Ishikawa (cell line): ENCODE results near the gene RUVBL1.

ENCODE experiments used
- CEBPB ChIP-seq: IDR thresholded peaks from 2 replicates; pipeline ENCODE4 v1.6.1; 2012
- CREB1 ChIP-seq: IDR thresholded peaks from 2 replicates; pipeline ENCODE4 v1.6.1; 2012; ENCODE audit warnings: low read depth
- EGR1 ChIP-seq: IDR thresholded peaks from 2 replicates; pipeline ENCODE4 v1.6.1; 2012
- EP300 ChIP-seq: IDR thresholded peaks from 2 replicates; pipeline ENCODE4 v1.6.1; 2012; ENCODE audit warnings: borderline replicate concordance
- FOXM1 ChIP-seq: IDR thresholded peaks from 2 replicates; pipeline ENCODE4 v1.6.1; 2012; ENCODE audit warnings: low read depth, borderline replicate concordance
- MAX ChIP-seq: IDR thresholded peaks from 2 replicates; pipeline ENCODE4 v1.6.1; 2012
- NFIC ChIP-seq: IDR thresholded peaks from 2 replicates; pipeline ENCODE4 v1.6.1; 2012
- RAD21 ChIP-seq: IDR thresholded peaks from 2 replicates; pipeline ENCODE4 v1.6.1; 2012; ENCODE audit warnings: low read depth
- TAF1 ChIP-seq: IDR thresholded peaks from 2 replicates; pipeline ENCODE4 v1.6.1; 2012; ENCODE audit warnings: low read depth, mild to moderate bottlenecking
- TCF12 ChIP-seq: IDR thresholded peaks from 2 replicates; pipeline ENCODE4 v1.6.1; 2012; ENCODE audit warnings: low read depth
- TEAD4 ChIP-seq: IDR thresholded peaks from 2 replicates; pipeline ENCODE4 v1.6.1; 2012
- USF1 ChIP-seq: IDR thresholded peaks from 2 replicates; pipeline ENCODE4 v1.6.1; 2012
- YY1 ChIP-seq: IDR thresholded peaks from 2 replicates; pipeline ENCODE4 v1.6.1; 2012; ENCODE audit warnings: low read depth
- ZBTB7A ChIP-seq: IDR thresholded peaks from 2 replicates; pipeline ENCODE4 v1.6.1; 2012; ENCODE audit warnings: low read depth
- TF ChIP-seq, protein P1 (sequence below): IDR thresholded peaks from 2 replicates; pipeline ENCODE4 v1.6.1; 2012; ENCODE audit warnings: low read depth, mild to moderate bottlenecking

Gene RUVBL1

DNA sequence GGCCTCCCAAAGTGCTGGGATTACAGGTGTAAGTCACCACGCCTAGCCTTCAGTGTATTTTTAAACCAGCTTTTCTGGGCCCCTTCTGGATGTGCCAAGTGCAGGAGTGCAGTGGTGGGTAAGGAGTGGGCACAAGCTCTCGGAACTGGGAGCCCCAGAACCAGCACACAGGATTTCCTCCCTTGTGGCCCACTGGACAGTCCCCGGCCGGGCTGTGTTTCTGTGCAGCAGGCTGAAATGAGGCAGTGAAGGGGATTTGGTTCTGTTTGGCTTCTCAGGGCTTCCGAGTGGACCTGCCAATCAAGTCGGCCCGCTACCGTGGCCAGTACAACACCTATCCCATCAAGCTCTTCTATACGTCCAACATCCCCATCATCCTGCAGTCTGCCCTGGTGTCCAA, 56.9 kb downstream of the RUVBL1 start:
- TF ChIP-seq USF1 (no peak), MAX (no peak), TEAD4 (no peak), YY1 (no peak), TAF1 (no peak), NFIC (no peak), FOXM1 (no peak), EP300 (no peak), EGR1 (no peak), CEBPB (no peak), ZBTB7A (no peak), RAD21 (no peak), TCF12 (no peak), CREB1 (no peak)
- TF ChIP-seq, protein P1, sequence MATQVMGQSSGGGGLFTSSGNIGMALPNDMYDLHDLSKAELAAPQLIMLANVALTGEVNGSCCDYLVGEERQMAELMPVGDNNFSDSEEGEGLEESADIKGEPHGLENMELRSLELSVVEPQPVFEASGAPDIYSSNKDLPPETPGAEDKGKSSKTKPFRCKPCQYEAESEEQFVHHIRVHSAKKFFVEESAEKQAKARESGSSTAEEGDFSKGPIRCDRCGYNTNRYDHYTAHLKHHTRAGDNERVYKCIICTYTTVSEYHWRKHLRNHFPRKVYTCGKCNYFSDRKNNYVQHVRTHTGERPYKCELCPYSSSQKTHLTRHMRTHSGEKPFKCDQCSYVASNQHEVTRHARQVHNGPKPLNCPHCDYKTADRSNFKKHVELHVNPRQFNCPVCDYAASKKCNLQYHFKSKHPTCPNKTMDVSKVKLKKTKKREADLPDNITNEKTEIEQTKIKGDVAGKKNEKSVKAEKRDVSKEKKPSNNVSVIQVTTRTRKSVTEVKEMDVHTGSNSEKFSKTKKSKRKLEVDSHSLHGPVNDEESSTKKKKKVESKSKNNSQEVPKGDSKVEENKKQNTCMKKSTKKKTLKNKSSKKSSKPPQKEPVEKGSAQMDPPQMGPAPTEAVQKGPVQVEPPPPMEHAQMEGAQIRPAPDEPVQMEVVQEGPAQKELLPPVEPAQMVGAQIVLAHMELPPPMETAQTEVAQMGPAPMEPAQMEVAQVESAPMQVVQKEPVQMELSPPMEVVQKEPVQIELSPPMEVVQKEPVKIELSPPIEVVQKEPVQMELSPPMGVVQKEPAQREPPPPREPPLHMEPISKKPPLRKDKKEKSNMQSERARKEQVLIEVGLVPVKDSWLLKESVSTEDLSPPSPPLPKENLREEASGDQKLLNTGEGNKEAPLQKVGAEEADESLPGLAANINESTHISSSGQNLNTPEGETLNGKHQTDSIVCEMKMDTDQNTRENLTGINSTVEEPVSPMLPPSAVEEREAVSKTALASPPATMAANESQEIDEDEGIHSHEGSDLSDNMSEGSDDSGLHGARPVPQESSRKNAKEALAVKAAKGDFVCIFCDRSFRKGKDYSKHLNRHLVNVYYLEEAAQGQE, result no peak

DNA sequence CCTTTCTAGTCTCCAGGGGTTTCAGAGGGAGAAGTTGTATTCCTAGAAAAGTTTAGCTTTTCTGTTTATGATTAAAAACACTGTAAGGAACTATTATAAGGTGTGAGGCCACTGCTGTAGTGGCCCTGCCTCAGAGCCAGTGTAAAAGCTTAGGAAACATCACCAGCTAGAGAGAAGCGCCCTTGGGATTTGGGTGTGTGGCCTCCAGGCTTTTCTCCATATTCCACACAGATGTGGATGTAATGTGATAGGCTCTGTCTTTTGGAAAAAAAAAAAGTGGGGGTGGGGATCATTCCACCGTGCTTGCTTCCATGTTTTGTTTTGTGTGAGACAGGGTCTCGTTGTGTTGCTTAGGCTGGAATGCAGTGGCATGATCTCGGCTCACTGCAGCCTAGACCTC, 57.5 kb downstream of the RUVBL1 start:
- TF ChIP-seq ZBTB7A (no peak), TCF12 (no peak), YY1 (no peak), EP300 (no peak), CEBPB (no peak), FOXM1 (no peak), EGR1 (no peak), RAD21 (no peak), CREB1 (no peak), NFIC (no peak), MAX (no peak), TEAD4 (no peak), USF1 (no peak), TAF1 (no peak)
- TF ChIP-seq, protein P1, result no peak

DNA sequence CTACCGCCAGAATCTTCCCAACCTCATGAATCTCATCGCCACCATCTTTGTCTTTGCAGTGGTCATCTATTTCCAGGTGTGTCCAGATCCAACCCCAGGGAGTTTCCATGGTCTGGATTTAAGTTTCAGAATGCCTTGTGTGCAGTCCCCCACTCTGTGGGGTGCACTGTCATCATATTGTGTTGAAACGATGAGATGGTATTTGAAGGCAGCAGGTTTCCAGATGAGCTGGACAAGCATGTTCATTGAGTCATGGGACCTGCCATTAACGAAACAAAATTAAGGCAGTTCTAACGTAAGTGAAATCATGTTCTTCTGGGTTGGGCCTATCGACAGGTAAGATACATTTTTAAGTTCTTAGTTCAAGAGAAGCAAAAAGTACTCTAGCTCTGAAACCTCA, 58.6 kb downstream of the RUVBL1 start:
- TF ChIP-seq CREB1 (no peak), FOXM1 (no peak), TEAD4 (no peak), TAF1 (no peak)

GRCh38 chr3:128063865-128064264, 59.7 kb downstream of the RUVBL1 start:
- TF ChIP-seq, protein P1, result no peak
- TF ChIP-seq FOXM1, result no peak
- no peak for TF ChIP-seq ZBTB7A
- no peak for TF ChIP-seq USF1
- no peak for TF ChIP-seq TEAD4
- TF ChIP-seq EP300, result no peak
